T1000 (cell line): ENCODE results near the gene C17orf113.
A peak's percentile ranks its signal among the peaks of the same experiment; 100 is the strongest.
"Not testable (repeated sequence)": the region's sequence is repeated elsewhere in the genome, so short reads cannot be mapped to it uniquely, and the experiment has no call there.

Experiments
- DNase-seq: peaks from one replicate; lab custom pipeline; 2025; ENCODE audit warnings: mixed read lengths; lab: John Stamatoyannopoulos, UW

Gene C17orf113

DNA sequence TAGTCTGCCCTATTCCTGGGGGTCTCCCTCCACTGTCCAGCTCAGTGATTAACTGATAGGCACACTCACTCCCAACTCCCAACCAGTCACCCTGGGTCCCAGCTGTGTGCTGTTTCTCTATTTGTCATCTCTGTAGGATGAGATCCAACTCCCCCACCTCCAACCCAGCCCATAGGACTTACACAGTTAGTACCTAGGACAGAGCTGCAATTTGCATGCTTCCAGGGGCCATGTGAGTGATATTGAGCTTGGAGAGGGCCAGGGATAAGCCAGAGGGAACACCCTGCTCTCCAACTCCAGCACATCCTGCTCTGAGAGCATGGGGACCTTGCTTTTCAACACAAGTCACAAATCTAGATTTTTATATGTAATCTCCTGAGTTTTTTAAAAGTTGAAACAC is 8.8 kb downstream of the C17orf113 start:
- DNase-seq, result no peak

DNA sequence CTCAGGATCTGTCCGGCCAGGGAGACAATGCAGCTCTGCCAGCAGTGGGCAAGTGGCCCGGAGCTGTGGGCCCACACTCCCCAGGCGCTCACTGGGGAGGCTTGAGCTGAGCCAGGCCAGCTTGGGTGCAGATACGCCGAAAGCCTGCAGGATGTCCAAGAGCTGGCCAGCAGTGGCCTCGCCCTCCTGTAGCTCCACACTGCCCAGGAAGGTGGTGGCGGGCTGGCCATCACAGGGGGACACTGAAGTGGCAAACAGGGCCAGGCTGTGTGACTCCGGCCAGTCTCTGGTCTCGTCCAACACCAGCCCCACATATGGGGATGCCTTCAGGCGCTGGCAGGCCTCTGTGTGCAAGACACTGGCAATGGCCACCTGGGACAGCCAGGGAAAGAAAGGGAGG is 9.6 kb downstream of the C17orf113 start:
- DNase-seq, result no peak

DNA sequence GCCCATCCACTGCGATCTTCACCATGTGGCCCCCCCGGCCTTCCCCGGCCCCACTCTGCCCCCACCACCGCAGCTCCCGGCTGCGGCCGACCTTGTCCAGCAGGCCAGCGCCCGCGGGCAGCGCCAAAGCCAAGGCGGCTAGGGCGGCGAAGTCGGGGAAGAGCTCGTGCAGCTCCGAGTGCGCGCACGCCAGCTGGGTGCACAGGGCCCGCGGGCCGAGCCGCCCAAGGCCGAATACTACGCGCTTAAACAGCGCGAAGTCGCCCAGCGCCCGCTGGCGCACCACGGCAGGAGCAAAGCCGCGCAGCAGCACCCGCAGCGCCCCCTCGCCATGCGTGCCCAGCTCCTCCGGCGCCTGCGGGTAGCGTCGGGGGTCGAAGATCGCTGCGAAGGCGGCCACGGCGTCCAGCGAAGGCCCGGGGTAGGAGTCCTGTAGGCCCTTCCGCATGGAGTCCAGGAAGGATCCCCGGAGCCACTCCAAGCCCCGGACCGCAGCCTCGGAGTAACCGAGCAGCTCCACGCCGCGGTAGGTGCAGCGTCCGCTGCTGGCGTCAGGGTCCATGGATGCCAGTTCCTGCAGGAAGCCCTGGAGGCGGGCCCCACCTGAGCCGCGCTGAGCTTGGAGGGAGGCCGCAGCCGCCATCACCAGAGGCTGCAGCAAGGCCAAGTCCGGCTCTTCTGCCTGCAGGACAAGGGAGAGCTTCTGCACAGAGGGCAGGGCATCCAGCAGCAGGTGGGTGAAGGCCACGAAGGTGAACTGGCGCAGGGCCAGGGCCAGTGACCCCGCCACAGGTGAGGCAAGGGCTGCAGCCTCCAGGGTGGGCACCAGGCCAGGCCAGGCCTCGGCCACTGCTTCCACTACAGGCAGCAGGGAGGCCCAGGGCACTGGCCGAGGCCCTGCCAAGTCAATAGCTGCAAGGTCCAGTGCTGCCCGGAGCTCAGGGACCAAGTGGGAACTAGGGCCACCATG is 10.3 kb downstream of the C17orf113 start:
- DNase-seq, result no peak

DNA sequence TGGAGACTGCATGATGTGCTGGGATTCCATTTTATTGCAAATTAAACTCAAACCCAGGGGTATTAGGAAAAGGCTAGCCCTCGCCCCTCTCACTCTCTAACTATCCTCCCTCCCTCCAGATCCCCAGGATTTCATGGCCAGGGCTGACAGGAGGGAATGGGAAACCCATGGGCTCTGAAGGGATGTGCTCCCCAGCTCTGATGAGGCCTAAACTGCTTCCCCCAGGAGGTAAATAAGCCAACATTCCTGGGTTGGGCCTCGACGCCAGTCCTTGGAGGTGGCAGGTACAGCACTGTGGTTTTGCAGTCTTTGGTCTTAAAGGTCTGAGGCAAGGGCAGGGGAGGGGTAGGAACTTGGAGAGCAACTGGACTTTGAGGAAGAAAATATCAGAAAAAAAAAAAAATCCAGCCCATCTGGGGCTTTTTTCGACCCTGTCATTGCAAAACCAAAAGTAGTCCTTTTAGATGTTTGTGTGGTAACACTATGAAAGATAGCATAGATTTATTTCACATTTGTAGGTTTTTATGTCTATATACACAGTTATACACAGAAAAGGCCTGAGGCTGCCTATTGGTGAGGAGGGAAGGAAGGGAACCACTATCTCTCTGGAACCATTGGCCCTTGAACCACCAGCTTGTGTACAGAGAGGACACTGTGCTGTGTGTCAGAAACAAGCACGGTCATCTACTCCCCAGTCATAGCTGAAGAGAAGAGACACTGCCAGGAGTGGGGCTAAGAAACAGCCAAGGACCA is 12.0 kb downstream of the C17orf113 start:
- no peak for DNase-seq

DNA sequence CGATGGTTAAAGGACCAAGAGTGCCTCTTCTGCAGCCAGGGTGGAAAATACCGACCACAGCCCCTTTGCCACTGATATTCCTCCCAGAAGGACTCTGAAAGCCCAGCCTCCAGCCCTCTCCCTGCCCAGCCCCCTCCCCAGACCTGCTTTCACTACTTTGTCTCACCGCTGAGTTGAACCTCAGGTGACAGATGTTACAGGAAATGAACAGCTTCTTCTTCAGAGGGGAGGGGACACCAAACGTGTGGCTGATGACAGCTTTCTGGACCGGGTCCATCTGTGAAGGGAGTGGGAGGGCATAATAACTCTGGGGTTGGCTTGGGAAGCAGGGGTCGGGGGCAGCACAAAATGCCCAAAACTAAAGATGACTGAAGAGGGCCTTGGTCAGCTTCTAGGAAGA is 16.3 kb downstream of the C17orf113 start:
- DNase-seq, result no peak

DNA sequence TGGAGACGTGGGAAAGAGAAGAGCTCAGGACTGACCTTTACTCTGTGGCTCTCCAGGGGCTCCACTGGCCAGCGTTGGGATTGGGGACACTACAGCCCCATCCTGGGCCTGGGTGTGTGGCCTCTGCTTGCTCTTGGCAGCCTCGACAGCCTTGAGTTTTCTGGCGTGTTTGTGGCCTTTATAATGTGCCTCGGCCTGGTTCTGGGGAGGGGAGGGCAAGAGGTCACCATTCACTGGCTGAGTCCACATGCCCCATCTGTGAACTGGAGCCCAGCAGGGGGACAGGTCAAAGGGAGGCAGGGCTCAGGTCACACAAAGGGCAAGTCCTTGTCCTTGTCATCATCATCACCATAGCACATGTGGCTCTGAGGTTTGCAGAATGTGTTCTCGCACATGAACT is 18.8 kb downstream of the C17orf113 start:
- no peak for DNase-seq

DNA sequence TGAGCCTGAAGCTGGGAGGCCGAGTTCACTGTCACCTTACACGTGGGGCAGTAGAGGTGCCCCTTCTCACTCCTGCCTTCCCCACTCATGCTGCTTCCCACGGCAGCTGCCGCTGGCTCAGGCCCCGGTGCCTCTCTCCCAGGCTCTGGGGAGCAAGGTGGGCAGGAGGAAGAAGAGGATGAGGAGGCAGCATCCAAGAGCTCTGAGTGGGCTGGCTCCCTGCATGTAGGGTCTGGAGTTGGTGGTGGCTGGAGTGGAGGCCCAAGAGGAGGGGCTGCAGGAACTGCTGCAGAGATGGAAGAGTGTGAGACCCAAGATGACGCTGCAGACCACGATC is 21.6 kb downstream of the C17orf113 start:
- no peak for DNase-seq

DNA sequence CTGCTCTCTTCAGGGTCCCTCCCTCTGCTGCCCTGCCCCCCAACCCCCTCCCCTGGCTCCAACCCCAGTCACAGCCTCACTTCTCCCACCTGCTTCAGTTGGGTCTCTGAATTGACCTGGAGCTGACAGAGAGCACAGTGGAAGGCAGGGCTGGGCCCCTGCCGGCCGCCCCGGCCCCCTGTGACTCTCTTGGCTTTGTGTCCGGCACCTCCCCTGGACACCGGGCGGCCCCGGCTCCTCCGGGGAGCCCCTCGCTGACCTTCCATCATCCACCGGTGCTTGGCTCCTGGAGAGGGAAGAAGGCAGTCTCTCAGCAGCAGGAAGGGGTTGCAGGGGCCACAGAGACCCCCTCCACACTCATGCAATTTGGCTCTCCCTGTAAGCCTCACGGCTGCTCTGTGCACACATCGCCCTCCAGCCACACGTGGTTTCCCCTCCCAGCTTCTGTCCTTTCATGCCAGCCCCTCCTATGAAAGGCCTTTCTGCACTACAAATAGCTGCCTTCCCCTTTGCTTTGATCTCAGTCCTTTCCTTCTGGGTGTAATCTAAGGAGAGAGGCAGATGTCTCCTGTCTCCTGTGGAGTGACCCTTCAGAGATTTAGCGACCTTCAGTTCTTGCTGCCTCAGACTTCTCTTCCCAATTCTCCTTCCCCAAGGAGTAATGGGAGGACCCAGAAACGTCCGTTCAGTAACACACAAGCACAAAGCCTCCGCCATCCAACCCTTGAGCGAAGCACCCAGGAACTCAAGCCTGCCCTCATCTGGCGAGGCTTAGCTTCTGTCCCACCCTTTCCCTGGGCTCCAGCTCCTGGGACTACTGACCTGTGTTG is 22.2 kb downstream of the C17orf113 start:
- DNase-seq, result no peak

DNA sequence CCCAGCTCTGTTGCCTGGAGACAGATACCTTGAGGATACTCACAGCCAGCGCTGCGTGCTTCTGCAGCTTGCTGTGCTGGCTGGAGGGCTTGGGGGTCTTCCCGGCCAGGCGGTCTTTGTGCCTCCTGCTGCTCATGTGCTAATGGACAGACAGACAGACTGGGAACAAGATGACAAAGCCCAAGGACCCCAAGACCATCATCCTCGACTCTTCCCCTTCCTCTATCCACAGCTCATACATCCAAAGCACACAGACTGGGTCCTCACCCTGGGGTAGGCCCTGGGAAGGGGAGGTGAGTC is 22.9 kb downstream of the C17orf113 start:
- DNase-seq, result no peak

DNA sequence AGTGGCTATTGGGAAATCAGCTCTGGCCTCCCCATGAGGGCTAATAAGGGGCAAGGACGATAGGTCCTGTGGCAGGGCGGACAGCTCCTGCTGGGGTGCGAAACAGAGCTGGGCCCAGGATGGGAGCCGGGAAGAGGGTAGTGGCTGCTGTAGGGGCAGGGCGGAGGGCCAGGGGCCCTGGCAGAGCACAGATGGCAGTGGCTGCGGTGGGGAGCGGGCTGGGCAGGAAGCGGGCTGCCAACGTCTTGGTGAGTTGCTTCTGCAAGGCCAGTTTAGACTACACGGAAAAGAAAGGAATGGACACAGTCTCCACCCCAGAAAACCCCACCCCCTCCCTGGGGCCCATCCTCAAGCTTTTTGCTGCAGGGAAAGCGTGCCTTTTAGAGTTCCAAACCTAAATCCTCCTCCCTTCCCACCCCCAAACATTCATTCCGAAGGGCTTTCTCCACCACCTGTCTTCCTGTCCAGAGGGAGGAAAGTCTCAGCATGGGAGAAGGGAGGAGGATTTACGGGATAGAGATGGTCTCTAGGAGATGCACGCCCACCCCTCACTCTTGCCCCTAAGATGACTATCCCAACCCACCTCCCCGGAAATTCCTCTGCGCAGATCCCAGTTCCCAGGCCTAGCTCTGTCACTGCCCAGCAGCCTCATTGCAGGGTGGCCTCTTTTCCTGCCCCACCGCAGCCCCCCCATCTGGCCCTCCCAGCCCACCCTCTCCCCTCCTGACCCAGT is 23.4 kb downstream of the C17orf113 start:
- no peak for DNase-seq

DNA sequence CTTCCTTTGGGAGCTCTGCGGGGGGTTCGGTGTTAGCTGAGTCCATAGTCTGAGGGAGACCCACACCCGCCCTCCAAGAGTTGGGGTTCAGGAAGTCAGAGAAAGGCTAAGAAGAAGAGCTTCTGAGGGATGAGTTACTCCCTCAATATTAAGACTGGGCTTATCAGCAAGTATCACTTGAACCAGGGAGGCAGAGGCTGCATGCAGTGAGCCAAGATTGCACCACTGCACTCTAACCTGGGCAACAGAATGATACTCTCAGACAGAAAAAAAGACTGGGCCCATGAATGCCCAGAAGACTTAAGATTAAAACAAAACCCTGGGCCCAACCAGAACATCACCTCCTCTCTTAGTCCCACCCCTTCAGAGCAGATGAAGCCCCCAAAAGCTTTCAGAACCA is 24.5 kb downstream of the C17orf113 start:
- DNase-seq, result no peak

DNA sequence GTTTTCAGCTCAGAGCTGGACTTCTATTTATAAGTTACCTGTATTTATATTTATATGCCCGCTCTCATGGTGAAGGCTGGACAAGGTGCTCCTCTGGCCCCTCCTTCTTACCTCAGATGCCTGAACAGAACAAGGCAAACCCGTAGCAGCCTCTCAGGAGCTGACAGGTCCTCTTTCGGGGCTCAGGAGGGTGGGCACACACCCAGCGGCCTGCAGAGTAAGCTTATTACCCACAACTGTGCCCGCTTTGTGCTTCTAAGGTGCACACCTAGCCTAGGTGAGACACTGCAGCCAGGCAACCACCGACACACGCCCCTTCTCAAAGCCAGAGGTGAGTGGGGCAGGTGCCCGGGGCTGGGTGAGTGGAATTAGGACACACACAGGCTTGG is 25.2 kb downstream of the C17orf113 start:
- DNase-seq, result no peak

DNA sequence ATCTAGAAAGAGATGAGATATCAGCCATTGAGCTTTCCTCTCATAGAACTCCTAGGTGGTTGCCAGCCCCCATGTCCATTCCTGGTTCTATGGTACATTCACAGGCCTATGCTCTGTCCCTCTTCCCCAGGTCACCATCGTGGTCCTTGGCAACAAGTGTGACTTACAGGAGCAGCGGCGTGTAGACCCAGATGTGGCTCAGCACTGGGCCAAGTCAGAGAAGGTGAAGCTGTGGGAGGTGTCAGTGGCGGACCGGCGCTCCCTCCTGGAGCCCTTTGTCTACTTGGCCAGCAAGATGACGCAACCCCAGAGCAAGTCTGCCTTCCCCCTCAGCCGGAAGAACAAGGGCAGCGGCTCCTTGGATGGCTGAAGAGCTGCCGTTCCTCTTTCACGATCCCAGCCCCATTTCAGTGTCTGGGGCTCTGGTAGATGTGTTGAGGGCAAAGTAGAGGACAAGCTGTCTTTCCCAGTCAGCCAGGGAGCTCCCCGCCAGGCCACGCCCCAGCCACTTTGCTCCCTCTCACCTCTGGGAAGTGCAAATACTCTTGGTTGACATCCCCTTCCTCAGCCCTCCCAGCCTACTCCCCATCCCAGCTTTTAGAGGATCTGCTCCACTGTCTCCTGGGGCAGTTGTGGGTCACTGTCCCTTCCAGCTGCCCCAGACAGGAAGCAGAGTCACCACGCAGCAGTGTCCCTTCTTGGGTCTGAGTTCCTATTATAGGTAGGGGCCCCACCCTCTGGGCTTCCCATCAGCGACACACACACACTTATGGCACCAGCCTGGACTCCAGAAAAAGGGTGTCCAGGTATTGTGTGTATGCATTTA is 26.7 kb downstream of the C17orf113 start:
- DNase-seq, result no peak

DNA sequence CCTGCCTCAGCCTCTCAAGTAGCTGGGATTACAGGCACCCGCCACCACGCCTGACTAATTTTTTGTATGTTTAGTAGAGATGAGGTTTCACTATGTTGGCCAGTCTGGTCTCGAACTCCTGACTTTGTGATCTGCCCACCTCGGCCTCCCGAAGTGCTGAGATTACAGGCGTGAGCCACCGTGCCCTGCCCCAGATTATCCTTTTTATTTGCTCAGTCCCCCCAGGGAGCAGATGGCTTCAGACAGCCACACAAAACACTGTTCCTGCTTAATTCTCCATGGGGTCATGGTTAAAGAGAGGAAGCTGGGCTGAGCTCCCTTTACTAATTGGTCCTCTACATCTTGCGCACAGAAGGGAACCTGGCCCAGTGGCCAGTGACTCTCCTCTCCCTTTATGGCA is 29.6 kb downstream of the C17orf113 start:
- DNase-seq, result not testable (repeated sequence)

DNA sequence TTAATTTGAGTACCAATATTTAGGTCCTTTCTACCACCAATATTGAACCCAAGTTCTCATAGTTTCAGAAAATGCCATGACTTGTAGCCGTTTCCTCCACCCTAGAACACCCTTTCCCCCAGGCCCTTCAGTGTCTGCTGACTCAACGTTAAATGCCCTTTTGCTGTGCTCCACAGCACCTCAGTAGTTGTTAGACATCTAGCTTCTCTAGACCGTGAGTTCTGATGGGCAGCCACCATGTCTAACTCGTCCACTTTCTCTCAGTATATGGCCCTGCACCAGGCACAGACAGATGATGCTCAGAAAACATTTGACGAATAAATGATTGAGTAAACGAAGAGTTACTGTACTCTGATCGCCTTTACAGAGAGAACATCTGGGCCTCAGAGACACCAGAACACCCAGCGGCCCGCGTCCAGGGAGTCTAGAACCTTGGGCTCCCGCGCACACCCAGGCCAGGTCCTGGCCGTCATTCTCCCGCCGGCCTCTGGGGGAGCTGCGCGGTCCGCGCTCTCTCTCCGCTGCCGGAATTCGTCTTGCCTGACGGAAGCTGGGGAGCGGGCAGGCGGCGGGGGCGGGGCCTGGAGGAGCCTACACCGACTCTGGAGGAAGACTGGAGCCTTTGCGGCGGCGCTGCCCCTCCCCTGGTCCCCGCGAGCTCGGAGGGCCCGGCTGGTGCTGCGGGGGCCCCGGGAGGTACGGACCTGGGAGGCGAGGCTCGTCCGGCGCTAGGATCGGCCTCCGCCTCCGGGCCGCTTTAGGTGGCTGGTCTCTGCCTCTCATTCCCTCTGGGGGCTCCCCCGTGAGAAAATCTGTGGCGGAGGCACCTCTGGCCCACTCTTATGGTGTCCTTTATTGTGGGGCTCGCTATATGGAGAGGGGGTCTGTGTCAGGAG is 30.6 kb downstream of the C17orf113 start, which contains the start of gene NKIRAS2:
TSS of gene NKIRAS2 (plus strand) at position 582 of the 896 bp plus-strand sequence. CDS start 1,488 bp downstream, outside the sequence.
- peak; percentile 88 for DNase-seq

DNA sequence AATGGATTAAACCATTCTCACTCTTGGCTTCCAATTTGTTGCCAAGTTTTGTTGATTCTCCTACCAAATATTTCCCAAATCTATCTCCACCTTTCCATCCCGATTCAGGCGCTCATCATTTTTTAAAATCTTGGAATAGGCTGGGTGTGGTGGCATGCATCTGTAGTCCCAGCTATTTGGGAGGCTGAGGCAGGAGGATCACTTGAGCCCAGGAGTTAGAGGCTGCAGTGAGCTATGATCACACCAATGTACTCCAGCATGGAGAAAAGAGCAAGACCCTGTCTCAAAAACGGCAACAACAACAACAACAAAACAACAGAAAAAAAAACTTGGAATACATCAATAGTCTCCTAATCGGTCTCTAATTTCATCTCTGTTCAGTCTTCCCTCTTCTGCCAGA is 31.4 kb downstream of the C17orf113 start:
- DNase-seq, result no peak

DNA sequence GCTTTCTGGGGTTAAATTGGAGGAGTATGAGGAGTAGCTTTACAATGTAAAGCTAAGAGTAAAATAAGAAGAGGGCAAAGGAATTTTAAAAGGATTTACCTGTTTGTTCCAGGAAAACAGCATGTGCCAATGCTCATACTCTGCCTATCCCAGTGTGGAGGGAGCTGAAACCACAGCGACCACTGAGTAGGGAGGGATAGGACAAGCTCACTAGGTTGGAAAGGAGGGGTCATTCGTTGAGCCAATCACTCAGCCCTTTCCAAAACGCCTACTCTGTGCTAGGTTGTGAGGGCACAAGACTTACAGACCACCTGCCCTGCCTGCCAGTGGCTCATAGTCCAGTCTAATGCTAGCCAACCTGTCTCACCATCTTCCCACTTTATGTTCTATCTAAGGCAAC is 32.1 kb downstream of the C17orf113 start:
- DNase-seq, result no peak

DNA sequence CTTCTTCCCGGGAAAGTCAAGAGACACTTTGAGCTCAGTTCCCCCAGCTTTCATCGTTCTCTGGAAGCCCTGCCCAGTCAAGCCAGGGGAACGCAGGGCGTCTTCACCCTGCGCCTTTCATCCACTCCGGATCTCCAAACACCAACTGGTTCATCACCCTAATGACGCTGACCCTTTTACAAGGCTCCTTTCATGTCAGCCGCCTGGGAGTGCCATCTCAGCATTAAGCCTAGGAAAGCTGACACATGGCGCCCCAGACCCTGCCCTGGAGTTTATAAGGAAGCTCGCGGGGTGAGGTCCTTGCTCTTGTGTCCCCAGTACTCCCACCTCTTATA is 32.6 kb downstream of the C17orf113 start:
- DNase-seq, result no peak

DNA sequence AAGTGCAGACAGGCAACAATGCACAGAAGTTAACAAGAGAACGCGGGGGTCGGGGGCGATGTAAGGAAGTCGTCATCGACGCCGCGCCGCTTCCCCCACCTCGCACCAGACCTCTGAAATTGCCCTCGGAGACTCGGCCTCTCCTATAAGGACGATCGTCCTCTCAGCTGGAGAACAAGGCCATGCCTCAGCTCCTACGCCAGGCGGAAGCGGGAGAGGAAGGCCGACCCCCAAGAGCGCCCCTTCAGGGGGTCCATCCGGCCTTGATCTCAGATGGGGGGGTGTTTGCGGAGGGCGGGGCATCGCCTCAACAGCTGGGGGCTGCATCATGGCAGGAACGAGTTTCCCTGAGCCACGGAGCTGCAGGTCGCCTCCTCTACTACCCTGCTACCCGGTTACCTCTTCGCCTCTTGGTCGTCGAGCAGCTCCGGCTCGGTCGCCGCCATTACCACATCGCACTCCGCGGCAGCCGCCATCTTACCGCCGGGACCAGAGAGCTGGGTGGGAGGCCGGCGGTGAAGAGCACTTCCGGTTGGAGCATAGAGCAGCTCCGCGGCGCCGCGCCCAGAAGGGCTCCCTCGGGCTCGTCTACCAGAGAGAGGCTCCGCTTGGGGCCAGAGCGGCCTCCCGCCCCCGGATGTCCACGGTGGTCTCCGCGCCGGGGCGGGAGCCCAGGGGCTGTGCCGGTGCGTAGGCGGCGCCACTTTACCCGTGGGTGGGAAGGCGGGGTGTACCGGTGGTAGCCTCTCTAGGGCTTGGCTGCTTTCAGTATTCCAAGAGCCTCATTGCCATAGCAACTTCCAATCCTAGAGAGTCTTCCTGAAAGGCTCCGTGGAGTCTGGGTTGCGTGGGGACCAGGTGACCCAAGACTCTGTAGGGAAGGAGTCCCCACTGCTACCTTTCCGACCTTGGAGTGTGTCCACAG is 33.2 kb downstream of the C17orf113 start, which contains the start of gene DNAJC7:
TSS of gene DNAJC7 (minus strand) at position 499 of the 925 bp plus-strand sequence. CDS start at position 476, 23 bp downstream.
- peak; percentile 87 for DNase-seq
